ENCODE data around the gene TUBAL3.
A peak's percentile ranks its signal among the peaks of the same experiment; 100 is the strongest.
"Not testable (repeated sequence)": the region's sequence is repeated elsewhere in the genome, so short reads cannot be mapped to it uniquely, and the experiment has no call there.

Gene TUBAL3

DNA sequence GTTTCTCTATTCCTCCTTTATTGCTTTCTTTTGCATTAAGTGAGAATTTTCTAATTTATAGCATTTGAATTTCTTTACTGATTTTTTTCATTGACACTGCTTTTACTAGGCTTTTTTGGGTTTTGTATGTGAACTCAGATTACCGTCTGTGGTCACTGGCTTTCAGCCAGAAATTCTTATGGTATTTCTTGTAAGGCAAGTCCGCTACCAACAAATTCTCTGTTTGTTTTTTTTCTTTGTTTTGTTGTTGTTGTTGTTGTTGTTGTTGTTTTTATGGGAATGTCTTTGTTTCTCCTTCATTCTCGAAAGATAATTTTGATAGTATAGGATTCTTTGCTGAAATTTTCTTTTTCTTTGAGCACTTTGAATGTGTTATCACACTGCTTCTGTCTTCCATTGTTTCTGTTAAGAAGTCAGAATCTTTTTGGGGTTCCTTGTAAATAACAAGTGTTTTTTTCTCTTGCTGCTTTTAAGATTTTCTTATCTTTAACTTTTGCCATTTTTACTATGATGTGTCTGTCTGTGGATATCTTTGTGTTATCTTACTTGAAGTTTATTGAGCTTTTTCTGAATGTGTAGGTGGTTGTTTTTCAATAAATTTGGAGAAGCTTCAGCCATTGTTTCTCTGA lies 15.0 kb upstream of the TUBAL3 start:
- DNase-seq, result no peak

DNA sequence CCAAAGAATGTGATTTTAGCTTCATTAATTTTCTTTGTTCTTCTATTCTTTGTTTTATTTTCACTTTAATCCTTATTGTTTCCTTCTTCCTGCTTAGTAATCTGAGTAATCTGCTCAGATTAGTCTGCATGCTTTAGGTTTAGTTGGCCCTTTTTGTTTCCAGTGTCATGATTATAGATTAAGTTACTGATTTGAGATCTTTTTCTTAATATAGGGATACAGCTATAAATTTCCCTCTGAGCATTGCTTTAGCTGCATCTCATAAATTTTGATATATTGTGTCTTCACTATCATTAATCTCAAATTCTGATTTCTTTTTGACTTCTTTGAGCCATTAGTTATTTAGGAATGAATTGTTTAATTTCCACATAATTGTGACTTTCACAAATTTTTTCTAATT lies 14.0 kb upstream of the TUBAL3 start:
- no peak for DNase-seq

DNA sequence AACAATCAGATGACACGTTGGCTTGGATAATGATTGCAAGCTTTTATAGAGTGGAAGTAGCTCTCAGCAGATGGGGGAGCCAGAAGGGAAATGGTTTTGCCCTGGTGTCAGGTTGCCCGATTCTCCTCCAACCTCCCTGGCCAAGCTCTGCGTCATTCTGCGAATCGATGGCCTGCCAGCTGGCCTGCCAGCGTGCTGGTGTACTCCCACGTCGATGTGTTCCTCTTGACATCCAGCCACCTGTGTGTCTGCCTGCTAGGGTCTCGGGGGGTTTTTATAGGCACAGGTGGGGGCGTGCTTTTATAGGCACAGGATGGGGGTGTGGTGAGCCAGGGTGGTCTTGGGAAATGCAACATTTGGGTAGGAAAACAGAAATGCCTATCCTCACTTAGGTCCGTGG lies 12.4 kb upstream of the TUBAL3 start:
- DNase-seq, result no peak

DNA sequence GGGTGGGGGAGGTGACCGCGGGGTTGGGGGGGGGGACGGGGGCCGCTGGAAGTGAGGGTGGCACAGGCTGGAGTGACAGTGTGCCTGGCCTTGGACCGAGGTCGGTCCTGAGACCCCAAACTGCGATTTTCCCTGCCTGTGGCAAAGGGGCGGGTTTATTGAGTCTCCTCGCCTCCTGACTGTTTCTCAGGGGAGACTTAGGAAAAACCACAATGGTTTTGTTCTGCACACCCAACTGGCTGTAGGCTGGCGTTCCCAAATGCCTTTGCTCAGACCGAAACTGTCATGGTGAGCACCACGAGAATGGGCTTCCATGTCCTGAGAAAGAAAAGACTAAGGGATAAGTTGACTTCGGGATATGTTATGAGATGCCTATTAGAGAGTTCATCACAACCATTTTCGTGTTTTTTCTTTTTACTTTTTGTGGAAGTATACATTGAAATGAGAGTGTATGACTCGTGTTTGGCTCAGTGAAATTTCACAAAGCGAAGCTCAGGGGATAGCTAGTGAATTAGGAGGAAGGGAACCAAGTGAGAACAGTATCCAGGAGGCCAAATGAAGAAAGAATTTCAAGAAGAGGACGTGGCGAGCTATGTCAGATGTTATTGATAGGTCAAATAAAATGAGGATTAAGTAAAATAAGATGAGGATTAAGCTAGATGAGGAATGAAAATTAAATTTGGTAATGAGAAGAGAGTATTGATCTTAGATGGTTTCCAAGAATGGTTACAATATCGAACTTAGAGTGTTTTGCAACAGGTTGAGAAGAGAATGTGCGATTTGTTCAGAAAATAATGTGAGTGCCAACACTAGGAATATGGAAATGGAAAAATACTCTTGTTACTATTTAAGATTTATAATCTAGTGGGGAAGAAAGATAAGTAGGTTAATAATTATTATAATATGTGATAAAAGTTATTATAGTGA lies 8.6 kb upstream of the TUBAL3 start:
- DNase-seq, result peak; percentile 71

DNA sequence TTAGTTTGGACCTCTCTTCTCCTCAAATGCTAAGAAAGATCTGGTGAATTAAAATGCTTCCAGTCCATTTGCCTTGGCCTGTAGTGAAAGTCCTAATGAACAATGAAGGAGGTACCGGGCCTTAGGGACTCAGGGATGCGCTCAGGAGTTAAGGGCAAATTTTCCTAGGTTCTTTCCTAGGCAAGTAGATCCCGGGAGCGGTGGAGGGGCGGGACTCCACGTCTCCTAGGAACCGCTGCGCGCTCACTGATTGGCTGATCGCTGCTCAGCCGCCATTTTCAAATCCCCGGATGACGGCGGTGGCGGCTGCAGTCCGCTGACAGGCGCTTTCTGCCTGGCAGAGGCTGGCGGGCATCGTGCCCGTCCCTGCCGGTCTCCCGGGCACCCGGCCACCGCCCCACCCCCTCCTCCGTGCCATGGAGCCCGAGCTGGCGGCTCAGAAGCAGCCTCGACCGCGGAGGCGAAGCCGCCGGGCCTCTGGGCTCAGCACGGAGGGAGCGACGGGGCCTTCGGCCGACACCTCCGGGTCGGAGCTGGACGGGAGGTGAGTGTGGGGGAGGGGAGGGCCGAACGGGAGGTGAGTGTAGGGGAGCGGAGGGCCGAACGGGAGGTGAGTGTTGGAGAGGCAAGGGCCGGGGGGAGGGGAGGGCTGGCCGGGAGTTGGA lies 7.8 kb upstream of the TUBAL3 start, which contains the start of gene NET1:
Gene NET1 (plus strand): TSS at position 281 of the 665 bp plus-strand sequence. CDS start 136 bp downstream, at position 417.
- peak; percentile 91 for DNase-seq

DNA sequence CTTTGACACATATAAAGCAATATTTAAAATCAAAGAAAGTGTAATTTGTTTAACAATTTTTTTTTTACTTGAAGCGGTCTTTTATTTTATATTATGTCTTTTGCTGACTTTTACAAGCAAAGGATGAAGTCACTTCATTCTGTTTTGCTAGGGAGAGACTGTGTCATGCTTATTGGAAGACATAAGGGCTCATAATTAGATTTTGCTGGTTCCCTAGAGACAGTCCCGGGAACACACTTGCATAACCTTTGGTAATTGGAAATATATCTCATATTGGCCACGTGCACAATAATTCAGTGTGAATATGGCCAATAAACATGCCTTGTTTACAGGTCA lies 7.3 kb upstream of the TUBAL3 start:
- peak; percentile 4 for DNase-seq

DNA sequence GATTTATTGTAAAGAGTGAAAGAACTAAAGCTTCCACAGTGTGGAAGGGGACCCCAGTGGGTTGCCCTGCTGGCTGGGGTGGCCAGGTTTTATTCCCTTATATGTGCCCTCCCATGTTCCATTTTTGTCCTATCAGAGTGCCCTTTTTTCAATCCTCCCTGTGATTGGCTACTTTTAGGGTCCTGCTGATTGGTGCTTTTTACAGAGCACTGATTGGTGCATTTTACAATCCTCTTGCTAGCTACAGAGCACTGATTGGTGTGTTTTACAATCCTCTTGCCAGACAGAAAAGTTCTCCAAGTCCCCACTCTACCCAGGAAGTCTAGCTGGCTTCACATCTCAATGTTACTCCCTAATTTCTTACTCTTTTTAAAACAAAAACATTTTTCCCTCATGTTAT lies 6.2 kb upstream of the TUBAL3 start:
- not testable (repeated sequence) for DNase-seq

DNA sequence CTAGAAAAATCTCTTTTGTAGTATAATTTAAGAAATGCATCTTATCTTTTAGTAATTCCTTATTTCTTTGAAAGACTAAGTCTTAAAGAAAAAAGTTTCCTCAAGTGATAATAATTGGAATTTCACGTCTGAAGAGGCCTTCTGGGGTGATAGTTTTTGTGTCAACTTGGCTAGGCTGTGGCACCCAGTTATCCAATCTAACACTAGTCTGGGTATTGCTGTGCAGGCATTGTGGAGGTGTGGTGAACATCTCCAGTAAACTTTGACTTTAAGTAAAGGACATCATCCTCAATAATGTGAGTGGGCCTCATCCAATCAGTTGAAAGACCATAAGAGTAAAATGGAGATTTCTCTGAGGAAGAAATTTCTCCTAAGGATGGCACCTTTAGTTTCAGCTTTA lies 2.3 kb upstream of the TUBAL3 start:
- no peak for DNase-seq

DNA sequence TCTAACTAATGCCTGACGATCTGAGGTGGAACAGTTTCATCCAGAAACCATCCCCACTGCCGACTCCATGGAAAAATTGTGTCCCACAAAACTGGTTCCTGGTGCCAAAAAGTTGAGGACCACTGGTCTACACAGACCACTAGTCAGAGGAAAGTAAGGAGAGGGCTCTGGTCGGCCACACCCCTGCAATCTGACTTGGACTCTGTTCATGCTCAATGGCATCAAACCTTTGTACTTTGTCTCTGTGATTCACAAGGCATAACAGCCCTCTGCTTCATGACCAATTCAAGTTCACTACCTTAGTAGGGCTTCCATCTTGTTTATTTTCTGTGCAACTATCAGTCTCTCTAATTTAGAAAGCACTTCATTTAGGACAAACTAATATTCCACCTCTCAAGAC lies 1.8 kb downstream of the TUBAL3 start:
- no peak for DNase-seq

DNA sequence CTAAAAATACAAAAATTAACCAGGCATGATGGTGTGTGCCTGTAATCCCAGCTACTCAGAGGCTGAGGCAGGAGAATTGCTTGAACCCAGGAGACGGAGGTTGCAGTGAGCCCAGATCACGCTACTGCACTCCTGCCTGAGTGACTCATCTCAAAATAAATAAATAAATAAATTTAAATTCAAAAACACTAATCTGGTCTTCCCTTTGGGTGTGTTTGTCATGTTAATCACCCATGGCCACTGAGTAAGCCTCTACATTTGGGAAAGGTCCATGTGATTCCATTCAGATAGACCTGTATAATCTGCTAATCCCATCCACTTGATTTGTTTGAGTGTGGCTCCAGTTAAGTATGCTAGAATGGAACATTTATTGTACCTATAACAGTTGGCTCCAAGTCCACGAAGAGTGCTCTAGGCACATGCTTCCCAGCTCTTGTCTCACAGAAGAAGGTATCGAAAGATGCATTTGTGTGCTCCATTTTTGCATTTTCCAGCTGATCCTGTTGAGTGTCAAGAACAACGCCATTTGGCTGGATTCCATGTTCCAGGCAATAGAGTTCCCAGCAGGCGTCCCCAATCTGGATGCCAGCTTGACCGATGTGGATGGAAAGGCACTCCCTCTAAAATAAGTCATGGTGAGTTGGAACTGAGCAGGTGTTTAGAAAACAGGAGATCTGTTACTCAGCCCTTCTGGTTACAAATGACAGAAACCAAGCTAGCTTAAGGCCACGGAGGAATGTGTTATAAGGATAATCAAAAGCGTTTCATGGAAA lies 4.0 kb downstream of the TUBAL3 start:
- no peak for DNase-seq

DNA sequence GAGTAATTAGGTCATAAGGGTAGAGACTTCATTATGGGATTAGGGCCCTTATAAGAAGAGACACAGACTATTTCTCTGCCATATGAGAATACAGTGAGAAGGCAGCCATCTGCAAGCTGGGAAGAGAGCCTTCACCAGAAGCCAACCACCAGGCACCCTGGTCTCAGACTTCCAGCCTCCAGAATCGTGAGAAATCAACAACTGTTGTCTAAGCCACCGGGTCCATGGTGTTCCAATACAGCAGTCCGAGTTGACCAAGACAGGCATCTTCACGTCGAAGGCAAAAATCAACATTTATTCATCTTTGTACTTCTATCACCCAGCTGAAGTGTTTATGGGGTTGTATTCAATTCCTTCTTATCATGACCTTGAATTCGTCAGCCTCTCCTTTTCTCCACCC lies 5.3 kb downstream of the TUBAL3 start:
- no peak for DNase-seq

DNA sequence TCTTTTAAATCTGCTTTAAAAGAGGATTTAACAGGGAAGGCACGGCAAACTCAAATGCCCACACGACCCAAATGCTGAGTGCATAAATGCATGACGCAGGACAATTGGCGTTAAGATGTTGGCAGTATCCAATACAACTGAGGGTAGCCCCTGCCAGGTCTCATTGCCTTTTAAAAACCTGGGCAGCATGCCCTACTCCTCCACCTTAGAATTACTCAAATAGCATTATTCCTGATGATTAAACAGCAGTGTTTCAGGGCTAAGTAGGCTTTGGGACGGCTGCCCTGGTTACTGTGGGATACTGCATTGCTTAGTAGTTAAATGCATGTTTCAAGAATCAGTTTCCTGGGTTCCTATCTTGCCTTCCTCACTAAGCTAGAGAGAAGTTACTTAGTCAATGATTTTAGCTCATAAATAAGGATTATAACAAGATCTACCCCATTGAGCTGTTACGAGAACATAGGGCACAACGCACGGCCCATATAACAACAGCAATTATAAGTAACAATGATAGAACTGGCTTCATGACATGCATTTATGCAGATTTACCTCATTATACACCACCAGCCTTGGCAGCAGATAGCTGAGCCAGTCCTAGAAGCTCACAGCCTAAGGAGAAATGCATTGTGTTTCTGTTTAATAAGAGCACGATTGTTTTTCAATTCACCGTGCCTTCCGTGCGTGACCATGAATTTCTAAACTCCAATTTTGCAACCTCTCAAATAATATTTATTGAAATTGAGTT lies 7.9 kb downstream of the TUBAL3 start:
- no peak for DNase-seq

DNA sequence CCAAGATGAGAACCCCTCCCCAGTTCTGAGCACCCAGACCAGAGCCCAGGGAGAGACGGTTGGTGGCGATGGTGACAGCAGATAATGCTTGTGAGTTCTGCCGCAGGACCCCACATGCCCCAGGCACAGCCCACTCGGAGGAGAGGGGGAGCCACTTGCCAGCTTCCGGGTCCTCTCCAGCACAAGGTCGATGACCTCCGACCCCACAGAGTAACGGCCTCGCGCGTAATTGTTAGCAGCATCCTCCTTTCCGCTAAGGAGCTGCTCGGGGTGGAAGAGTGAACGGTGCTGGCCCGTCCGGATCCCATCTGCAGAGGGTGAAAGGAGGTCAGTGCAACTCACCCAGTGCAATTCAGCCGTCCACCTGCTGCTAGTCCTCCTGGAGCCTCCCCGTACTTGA lies 9.5 kb downstream of the TUBAL3 start:
- no peak for DNase-seq

DNA sequence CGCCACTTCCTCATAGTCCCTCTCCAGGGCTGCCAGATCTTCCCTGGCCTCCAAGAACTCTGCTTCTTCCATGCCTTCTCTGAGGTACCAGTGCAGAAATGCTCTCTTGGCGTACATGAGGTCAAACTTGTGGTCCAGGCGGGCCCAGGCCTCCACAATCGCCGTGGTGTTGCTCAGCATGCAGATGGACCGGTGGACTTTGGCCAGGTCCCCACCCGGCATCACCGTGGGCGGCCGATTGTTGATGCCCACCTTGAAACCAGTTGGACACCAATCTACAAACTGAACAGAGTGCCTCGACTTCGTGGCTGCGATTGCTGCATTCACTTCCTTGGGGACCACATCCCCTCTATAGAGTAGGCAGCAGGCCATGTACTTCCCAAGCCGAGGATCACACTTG lies 11.1 kb downstream of the TUBAL3 start:
- DNase-seq, result no peak

DNA sequence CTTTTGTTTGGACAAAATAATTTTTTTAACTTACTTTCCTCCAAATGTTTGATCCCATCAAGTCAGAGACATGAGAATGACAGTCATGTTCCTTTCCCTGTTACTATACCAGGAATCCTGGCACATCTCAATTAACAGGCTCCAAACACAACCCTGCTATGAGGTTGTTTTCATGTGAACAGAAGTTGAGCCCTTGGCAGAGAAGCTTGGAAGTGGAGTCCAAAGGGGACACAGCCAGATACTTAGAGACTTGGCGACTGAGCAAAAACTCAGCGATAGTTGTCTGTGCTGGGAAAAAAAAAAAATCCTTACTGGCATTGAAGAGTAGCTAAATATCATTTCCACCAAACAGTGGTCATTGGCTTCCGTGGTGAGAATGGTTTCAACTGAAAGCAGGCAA lies 12.8 kb downstream of the TUBAL3 start:
- no peak for DNase-seq

DNA sequence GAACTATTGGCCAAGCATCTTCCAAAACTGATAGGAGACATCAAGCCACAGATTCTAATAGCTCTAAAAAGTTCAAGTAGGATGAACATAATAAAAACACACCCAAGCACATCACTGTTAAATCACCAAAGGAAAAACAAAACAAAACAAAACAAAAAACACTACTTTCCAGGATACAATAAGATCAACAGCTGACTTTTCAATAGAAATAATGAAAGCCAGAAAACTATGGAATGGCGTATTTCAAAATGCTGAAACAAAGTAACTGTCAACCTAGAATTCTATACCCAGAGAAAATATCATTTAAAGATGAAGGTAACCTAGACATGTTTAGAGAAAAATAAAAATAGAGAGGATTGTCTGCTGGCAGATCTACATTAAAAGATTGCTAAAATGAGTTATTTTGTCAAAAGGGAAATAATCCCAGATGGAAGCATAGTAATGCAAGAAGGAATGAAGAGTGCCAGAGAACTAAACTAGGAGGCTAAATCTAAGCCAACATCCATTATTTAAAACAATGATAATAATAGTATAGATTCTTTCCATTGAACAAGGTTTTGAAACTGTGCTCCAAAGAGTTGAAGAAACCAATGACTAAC lies 13.9 kb downstream of the TUBAL3 start:
- DNase-seq, result no peak

DNA sequence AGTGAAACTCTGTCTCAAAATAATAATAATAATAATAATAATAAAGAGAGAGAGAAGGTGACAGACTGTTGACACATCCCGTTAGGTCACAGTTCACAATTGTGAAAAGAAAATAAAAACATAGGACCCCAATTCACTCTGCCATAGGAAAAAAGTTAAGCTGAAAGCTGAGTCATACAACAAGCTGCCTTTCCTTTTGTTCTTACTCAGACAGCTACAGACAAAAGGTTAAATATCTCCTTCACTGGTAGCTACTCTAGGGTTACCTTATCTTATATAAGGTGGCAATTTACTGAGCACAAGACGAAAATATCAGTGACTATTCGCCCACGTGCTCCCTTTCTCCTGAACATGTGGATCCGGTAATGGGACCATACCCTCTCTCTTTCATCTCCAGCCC lies 17.5 kb downstream of the TUBAL3 start:
- no peak for DNase-seq

DNA sequence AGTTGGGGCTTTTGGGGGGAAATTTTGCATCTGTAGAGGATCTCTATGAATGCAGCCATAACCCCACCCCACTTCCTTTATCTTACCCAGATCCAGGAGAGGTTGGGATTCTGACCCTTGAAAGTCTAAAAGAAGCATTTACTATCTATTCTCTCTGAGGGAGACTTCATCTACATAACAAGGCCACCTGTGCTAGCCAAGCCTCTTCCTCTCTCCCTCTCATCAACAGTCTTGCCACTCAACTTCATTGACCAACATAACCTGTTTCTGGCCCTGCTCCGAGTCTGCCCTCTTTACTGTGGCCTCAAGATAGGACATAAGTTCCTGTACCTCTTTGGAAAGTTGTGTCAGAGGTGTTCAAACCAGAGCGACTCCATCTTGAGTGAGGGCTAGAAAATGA lies 19.4 kb downstream of the TUBAL3 start:
- no peak for DNase-seq

DNA sequence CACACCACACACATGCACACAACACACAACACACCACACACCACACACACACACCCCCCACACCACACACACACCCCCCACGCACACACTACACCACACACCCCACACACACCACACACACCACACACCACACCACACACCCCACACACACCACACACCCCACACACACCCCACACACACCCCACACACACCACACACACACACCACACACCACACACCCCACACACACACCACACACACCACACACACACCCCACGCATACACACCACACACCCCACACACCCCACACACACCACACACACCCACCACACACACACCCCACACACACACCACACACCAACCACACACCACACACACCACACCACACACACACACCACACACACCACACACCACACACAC lies 23.4 kb downstream of the TUBAL3 start:
- DNase-seq, result no peak

DNA sequence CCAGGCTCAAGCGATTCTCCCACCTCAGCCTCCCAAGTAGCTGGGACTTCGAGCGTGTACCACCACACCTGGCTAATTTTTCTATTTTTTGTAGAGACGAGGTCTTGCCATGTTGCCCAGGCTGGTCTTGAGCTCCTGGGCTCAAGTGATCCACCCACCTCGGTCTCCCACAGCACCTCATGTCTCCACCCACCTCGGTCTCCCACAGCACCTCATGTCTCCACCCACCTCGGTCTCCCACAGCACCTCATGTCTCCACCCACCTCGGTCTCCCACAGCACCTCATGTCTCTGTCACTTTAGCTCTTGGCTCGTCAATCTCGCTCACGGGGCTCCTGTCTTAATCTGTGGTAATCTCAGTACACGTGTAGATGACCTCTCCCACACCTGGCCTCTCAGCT lies 24.2 kb downstream of the TUBAL3 start:
- not testable (repeated sequence) for DNase-seq

DNA sequence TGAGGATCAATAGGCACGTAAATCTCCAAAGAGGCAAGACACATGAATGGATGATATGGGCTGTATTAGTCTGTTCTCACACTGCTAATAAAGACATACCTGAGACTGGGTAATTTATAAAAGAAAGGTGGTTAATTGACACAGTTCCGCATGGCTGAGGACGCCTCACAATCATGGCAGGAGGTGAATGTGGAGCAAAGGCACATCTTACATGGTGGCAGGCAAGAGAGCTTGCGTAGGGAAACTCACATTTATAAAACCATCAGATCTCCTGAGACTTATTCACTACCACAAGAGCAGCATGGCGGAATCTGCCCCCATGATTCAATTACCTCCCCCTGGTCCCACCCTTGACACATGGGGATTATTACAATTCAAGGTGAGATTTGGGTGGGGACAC lies 25.4 kb downstream of the TUBAL3 start:
- not testable (repeated sequence) for DNase-seq

DNA sequence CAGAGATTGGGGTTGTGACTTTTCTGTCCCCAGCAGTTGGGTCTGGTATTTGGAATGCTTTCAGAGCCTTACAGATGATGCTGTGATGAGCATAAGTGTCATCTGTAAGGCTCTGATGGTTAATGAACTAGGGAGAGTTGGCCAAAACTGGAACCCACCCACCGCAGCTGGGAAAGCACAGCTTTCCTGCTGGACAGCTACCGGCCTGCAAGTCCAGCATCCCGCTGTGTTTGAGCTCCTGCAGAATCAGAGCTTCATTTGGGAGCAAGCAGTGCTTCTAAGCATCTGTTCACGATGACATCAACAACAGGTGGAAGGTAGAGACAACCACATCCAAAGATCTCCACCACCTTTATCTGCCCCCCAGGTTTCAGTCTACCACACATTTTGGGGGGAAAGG lies 28.2 kb downstream of the TUBAL3 start:
- DNase-seq, result no peak

Data from EL (cell line).